Hepatocyte (in vitro differentiated cells): ENCODE measurements around the gene CHD5.

Experiments
- EZH2 ChIP-seq: fragments of 200-600 bp; sonication (generic); IDR thresholded peaks from 2 replicates; pipeline ENCODE4 v1.6.1; 2016; ENCODE audit warnings: antibody characterized with exemption, mild to moderate bottlenecking, borderline replicate concordance
- TF ChIP-seq, protein P1 (sequence below): fragments of 200-600 bp; sonication (generic); IDR thresholded peaks from 2 replicates; pipeline ENCODE4 v1.5.1; 2016; ENCODE audit warnings: antibody characterized with exemption, mild to moderate bottlenecking; ENCODE audit not compliant: poor library complexity

GRCh38 chr1:6083385-6083784 lies 96.7 kb downstream of the CHD5 start:
- TF ChIP-seq, protein P1, sequence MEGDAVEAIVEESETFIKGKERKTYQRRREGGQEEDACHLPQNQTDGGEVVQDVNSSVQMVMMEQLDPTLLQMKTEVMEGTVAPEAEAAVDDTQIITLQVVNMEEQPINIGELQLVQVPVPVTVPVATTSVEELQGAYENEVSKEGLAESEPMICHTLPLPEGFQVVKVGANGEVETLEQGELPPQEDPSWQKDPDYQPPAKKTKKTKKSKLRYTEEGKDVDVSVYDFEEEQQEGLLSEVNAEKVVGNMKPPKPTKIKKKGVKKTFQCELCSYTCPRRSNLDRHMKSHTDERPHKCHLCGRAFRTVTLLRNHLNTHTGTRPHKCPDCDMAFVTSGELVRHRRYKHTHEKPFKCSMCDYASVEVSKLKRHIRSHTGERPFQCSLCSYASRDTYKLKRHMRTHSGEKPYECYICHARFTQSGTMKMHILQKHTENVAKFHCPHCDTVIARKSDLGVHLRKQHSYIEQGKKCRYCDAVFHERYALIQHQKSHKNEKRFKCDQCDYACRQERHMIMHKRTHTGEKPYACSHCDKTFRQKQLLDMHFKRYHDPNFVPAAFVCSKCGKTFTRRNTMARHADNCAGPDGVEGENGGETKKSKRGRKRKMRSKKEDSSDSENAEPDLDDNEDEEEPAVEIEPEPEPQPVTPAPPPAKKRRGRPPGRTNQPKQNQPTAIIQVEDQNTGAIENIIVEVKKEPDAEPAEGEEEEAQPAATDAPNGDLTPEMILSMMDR = no peak
- no peak for TF ChIP-seq EZH2
